Endothelial cell of umbilical vein (primary cell): Measurements from ENCODE around the gene STX5. TPM values are rescaled to one million over a fixed set of nuclear protein-coding genes. Genes with fewer than 3 reads are reported as not detected.

Experiments
- BruUV-seq: library from RNA; stranded (reverse); fragments of 400-500 nt; replicated peaks from 2 replicates; lab custom pipeline; 2021; lab: Mats Ljungman, UMichigan
- CTCF ChIA-PET: fragments of 300-600, 350-600 bp; sonication (Branson Sonifier 250); formaldehyde crosslinking; loops from one replicate; lab custom pipeline; 2021; ENCODE audit warnings: antibody characterized with exemption, inconsistent platforms; lab: Charles Lee
- POLR2A ChIA-PET: fragments of 300-600, 350-600 bp; sonication (Branson Sonifier 250); formaldehyde crosslinking; loops from one replicate; lab custom pipeline; 2021; ENCODE audit warnings: antibody characterized with exemption, inconsistent platforms; lab: Charles Lee
- DNase-seq: peaks from one replicate; pipeline ENCODE4 v3.0.0-alpha.2; 2011; ENCODE audit warnings: low read depth, low spot score
- FAIRE-seq: peaks from 2 replicates; lab custom pipeline; 2011; peaks lifted over from hg19 to GRCh38; lab: Jason Lieb, UNC
- H2AFZ ChIP-seq: 2 replicates; pipeline ENCODE4 v1.6.0; 2012; ENCODE audit warnings: low read depth, low read length, control low read depth, inconsistent platforms
- H3K27ac ChIP-seq: 2 replicates; pipeline ENCODE4 v1.5.1; 2011; ENCODE audit warnings: low read depth, mild to moderate bottlenecking, control low read depth, low read length, moderate library complexity; ENCODE audit not compliant: insufficient read depth
- H3K27me3 ChIP-seq, 2 experiments: 2 replicates each; pipeline versions ENCODE4 v1.6.0 to v1.6.1; 2011; ENCODE audit warnings: low read length in 2 of 2, mixed read lengths in 1 of 2; ENCODE audit not compliant: control insufficient read depth in 2 of 2, insufficient read depth in 2 of 2
- H3K36me3 ChIP-seq, 2 experiments: 2 replicates in 1 of 2; 3 replicates in 1 of 2; pipeline ENCODE4 v1.5.1; 2011; ENCODE audit warnings: low read length in 2 of 2, mild to moderate bottlenecking in 1 of 2, moderate library complexity in 1 of 2; ENCODE audit not compliant: control insufficient read depth in 2 of 2, insufficient read depth in 2 of 2; ENCODE audit errors: extremely low read depth in 1 of 2
- H3K4me1 ChIP-seq: 3 replicates; pipeline ENCODE4 v1.5.1; 2011; ENCODE audit warnings: mild to moderate bottlenecking, low read length; ENCODE audit not compliant: control insufficient read depth, insufficient read depth; ENCODE audit errors: extremely low read depth
- H3K4me2 ChIP-seq: 2 replicates; pipeline ENCODE4 v1.6.1; 2011; ENCODE audit warnings: low read length, control low read depth, mixed read lengths; ENCODE audit not compliant: insufficient read depth
- H3K4me3 ChIP-seq, 3 experiments: fragments of 200-600 bp in 1 of 3; sonication (generic), shearing (Covaris generic) in 1 of 3; replicated peaks in 1 of 3; 2 replicates each; pipeline ENCODE4 v1.5.1; 2011 to 2016; ENCODE audit warnings: control low read depth in 3 of 3, low read length in 3 of 3, mild to moderate bottlenecking in 2 of 3, inconsistent platforms in 1 of 3, low read depth in 1 of 3, moderate library complexity in 1 of 3; ENCODE audit not compliant: insufficient read depth in 1 of 3
- H3K79me2 ChIP-seq: 2 replicates; pipeline ENCODE4 v1.6.0; 2012; ENCODE audit warnings: low read length, inconsistent platforms; ENCODE audit not compliant: control insufficient read depth, insufficient read depth
- H3K9ac ChIP-seq: replicated peaks from 2 replicates; pipeline ENCODE3; 2011; ENCODE audit warnings: low read length, control low read depth; ENCODE audit not compliant: insufficient read depth; ENCODE audit errors: extremely low read depth
- H3K9me1 ChIP-seq: replicated peaks from 3 replicates; pipeline ENCODE4 v1.6.0; 2011; ENCODE audit warnings: mild to moderate bottlenecking, low read length; ENCODE audit not compliant: control insufficient read depth, insufficient read depth; ENCODE audit errors: extremely low read depth
- H3K9me3 ChIP-seq: replicated peaks from 2 replicates; pipeline ENCODE4 v1.5.1; 2012; ENCODE audit warnings: low read length, inconsistent platforms; ENCODE audit not compliant: control insufficient read depth, insufficient read depth
- H4K20me1 ChIP-seq: replicated peaks from 2 replicates; pipeline ENCODE3; 2011; ENCODE audit warnings: mild to moderate bottlenecking, low read length; ENCODE audit not compliant: control insufficient read depth, insufficient read depth; ENCODE audit errors: extremely low read depth
- CTCF ChIP-seq, 2 donors: IDR thresholded peaks; 1 replicate in 1 of 2; 2 replicates in 1 of 2; pipeline ENCODE4 v1.5.1; 2011; ENCODE audit warnings: low read length in 2 of 2, mild to moderate bottlenecking in 2 of 2, moderate library complexity in 2 of 2, control low read depth in 1 of 2, inconsistent platforms in 1 of 2, low read depth in 1 of 2; ENCODE audit not compliant: insufficient read depth in 1 of 2; ENCODE audit errors: extremely low read depth in 1 of 2
- EZH2 ChIP-seq: IDR thresholded peaks from 2 replicates; pipeline ENCODE4 v1.6.1; 2012; ENCODE audit warnings: borderline replicate concordance, low read depth, mild to moderate bottlenecking, moderate library complexity, low read length, inconsistent platforms; ENCODE audit not compliant: severe bottlenecking
- JUN ChIP-seq: IDR thresholded peaks from 2 replicates; pipeline ENCODE4 v1.6.1; 2011; ENCODE audit warnings: borderline replicate concordance, low read depth; ENCODE audit not compliant: insufficient read length, insufficient read depth
- MAX ChIP-seq: IDR thresholded peaks from 2 replicates; pipeline ENCODE4 v1.6.1; 2011; ENCODE audit not compliant: insufficient read depth, insufficient read length
- MYC ChIP-seq: IDR thresholded peaks from one replicate; pipeline ENCODE4 v1.6.1; 2011; ENCODE audit warnings: mild to moderate bottlenecking, low read depth, low read length
- POLR2A ChIP-seq: IDR thresholded peaks from 2 replicates; pipeline ENCODE4 v1.6.1; 2012; ENCODE audit warnings: low read depth, mild to moderate bottlenecking, control low read depth, low read length
- POLR2AphosphoS5 ChIP-seq: IDR thresholded peaks from 2 replicates; pipeline ENCODE4 v1.6.1; 2012; ENCODE audit warnings: low read depth, mild to moderate bottlenecking, control low read depth, low read length, moderate library complexity; ENCODE audit not compliant: insufficient read depth
- dilution Hi-C: fragments of 300-500 bp; cut with MboI; formaldehyde crosslinking; loops from one replicate; pipeline ENCODE4 v1.15.0; 2019; ENCODE audit warnings: low sequenced_read_pairs; ENCODE audit not compliant: extremely low pct_ligation_motif_present
- intact Hi-C: fragments of 100-400 bp; cut with micrococcal nuclease; formaldehyde crosslinking; loops from one replicate; pipeline ENCODE4 v1.10.0; 2022
- polyA plus RNA-seq, 4 experiments: library from polyadenylated mRNA; depleted of rRNA in 3 of 4; stranded (reverse) in 3 of 4; unstranded in 1 of 4; fragments of >200 nt; gene quantifications; 2 replicates each; pipeline versions ENCODE4 v1.2.1 to v1.2.3, GENCODE V29; 2011 to 2012; ENCODE audit warnings: missing spikeins in 1 of 4
- total RNA-seq: library from RNA; stranded (reverse); gene quantifications from 2 replicates; pipeline ENCODE4 v1.2.3, GENCODE V29; 2021

The STX5 gene
- total and polyA plus RNA-seq, 2 donors (not counting 3 experiments of a cell fraction or from before 2014, with no cell fraction given), result 41.3 to 46.4 TPM

GRCh38 chr11:62858201-62858600, 26.4 kb upstream of the STX5 start:
- H2AFZ ChIP-seq, result no peak overlapping the region
- no peak for DNase-seq
- H3K9me3 ChIP-seq, result no peaks in the 10 kb centered on the region
- dilution Hi-C loops (no loop called here), intact Hi-C loops (no loop called here)
- POLR2A ChIA-PET, result interaction anchor here (0.5 to 9.3 kb wide), 4 partner anchors 18 to 164 kb away, joined by 3 to 186 read pairs (median 8); partner anchors contain the start of gene WDR74
- H3K9me1 ChIP-seq, result no peaks in the 10 kb centered on the region
- no peak overlapping the region for H3K9ac ChIP-seq
- no peak overlapping the region for H3K27ac ChIP-seq
- CTCF ChIA-PET, result interaction anchor here (1.3 to 3.3 kb wide), 2 partner anchors 23 to 72 kb away, joined by 12 to 20 read pairs; partner anchors contain the start of gene SLC3A2
- peaks cover 55% of the 10 kb centered on the region for H3K79me2 ChIP-seq
- BruUV-seq, result no TSS peak
- FAIRE-seq, result no peak
- TF ChIP-seq POLR2A, result no peak
- TF ChIP-seq JUN, result no peak
- no peak for TF ChIP-seq MYC
- TF ChIP-seq EZH2, result no peak
- no peak for TF ChIP-seq POLR2AphosphoS5
- no peak for TF ChIP-seq MAX
- TF ChIP-seq CTCF (IDR thresholded peaks at IDR 0.05; ENCODE audit: extremely low read depth in 1 of 2, insufficient read depth in 1 of 2, low read depth in 1 of 2, low read length in 2 of 2), result no peak
- peak overlapping the region in 1 of 3 experiments; percentile 6 for H3K4me3 ChIP-seq
- H3K36me3 ChIP-seq, result peaks cover 6 to 16% of the 10 kb centered on the region in 2 experiments
- H3K27me3 ChIP-seq, result no peaks in the 10 kb centered on the region
- H3K4me2 ChIP-seq, result peak overlapping the region; percentile 71
- H4K20me1 ChIP-seq, result peaks cover 10% of the 10 kb centered on the region
- H3K4me1 ChIP-seq, result peaks cover 19% of the 10 kb centered on the region
